Fibroblast of skin of right quadriceps (primary cell): Measurements from ENCODE around the gene ABHD8.
"Not testable (repeated sequence)": the region's sequence is repeated elsewhere in the genome, so short reads cannot be mapped to it uniquely, and the experiment has no call there.

Experiments used
- DNase-seq: peaks from one replicate; pipeline ENCODE4 v3.0.0-alpha.2; 2013

The ABHD8 gene

DNA sequence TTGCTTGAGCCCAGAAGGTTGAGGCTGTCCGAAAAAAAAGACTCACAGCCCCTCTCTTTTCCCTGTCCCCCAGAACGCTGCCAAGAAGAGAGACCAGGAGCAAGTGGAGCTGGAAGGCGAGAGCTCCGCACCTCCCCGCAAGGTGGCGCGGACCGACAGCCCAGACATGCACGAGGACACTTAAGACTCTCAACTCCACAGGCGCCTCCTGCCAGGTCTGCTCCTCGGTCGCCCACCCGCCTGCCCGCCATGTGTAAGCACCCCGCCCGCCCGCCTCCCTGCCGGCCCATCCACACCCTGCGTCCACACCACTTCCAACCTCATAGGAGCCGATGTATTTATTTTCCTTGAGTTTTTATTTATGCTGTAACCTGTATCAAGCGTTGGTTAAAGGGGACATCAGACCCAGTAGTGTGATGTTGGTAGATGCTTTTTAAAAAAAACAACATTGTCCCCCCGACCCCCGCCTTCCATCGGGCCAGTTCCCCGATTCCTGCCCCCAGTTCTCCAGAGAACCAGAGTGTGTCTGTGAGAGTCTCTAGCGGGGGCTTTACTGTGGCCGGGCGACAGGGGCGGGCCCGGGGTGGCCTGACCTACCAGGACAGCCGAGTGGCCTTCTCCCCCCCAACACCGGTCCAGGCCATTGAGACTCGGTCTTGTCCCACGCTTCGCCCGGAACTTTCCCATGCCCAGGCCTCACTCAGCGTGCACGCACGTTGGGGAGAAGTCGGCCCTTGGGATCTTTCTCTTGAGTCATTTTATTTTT, 16.4 kb upstream of the ABHD8 start:
- no peak for DNase-seq

DNA sequence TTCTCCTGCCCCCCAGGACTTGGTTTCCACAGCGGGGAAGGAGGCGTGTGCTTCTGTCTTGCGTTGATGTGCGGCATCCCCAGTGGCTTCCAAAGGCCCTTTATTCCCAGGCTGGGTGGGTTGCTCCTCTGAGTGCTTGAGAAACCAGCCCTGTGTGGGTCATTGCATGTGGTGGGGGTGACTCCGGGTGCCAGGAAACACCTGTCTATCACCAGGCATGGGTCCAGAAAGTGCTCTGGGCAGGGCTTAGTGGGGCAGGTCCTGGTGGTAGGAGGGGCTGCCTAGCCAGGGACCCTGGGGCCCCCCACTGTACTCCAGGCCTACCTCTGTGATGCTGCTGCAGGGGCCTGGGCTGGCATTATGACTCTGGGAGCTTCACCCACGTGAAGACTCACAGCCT, 15.7 kb upstream of the ABHD8 start:
- no peak for DNase-seq

DNA sequence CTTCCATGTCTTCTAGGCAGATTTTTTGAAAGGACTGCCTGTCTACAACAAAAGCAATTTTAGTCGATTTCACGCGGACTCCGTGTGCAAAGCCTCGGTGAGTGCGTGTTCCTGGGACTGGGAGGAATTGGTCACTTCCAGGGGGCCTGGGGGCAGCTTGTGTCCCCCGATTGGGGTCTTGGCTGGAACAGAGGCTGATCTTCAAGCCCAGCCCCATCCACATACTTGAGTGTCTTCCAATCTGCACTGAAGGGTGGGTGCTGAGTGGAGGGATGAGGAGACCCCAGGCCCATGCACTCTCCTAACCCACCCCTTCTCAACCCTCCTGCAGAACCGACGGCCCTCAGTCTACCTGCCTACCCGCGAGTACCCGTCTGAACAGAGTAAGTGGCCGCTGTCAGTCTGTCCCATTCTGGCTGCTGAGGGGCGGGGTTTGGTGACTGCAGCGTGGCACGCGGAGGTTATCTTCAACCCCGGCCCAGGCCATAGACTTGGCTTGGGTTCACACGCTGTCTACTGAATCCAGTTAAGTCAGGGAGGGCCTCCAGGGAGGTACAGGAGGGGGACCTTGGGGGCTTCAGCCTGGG, 10.9 kb upstream of the ABHD8 start:
- DNase-seq: no peak

DNA sequence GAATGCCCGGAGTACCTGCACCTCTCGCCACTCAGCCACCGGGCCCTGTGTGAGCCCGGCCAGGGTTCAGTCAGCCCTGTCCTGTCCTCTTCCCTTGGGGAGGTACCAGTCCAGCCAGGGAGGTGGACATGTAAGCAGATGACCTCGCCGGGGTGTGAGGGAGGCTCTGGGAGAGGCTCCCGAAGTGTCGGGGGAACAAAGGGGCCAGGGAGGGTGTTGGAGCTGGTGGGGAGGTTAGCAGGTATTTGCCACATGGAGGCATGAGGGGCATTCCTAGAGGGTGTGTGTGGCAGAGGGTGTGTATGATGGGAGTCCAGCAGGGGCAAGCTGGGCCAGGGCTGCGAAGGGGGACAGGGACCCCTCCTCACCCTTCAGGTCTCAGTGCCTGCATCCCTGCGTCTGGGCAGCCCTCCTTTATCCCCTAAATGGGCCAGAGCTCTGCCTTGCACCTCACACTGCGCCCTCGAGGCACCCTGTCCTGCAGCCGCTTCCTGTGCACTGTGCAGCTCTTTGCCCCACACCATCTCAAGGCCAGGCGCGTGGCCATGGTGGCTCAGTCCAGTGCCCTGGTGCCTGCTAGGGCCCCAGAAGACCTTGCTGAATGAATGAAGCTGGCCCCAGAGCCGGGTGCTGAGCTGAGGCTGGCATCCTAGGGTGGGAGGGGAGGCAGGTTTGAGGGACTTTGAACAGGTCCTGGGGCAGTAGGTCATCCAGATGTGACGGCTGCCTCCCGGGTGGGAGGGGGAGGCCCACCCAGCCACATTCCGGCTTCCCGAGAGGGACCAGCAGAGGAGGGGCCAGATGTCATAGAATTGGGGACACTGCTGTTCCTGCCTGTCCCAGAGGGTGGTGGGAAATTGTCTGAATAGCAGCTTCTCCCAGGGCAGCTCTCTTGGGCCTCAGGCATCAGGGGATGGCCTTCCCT, 9.2 kb upstream of the ABHD8 start:
- DNase-seq: no peak

DNA sequence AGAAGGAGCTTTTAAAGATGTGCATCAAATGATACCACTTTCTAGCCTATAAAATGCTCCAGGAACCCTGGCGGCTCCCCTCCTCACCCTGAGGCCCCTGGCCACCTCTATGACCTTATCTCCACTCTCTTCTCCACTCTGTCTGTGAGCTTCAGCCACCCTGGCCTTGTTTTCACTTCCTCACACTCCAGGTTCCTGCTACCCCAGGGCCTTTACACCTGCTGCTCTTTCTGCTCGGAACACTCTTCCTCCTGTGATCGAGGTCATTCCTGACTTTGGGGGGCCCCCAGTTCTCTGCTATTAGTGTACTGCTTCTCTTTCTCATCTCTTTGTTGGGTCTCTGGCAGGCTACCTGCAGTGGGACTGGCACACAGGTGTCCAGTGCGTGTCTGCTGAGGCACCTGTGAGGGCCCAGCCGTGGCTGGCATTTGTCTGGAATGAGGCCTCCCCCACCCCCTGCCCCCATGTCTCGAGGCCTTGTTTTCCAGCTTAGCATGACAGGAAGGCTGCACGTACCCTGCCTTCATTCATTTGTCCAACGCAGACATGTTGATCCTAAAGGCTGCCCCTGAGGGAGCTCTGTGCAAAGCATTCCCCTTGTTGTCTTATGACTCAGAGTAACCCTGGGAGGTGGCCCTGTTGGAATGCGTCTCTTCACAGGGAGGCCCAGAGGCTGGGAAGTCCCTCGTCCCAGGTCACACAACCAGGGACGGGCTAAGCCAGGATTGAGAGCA, 8.4 kb upstream of the ABHD8 start:
- DNase-seq: peak; percentile 57

DNA sequence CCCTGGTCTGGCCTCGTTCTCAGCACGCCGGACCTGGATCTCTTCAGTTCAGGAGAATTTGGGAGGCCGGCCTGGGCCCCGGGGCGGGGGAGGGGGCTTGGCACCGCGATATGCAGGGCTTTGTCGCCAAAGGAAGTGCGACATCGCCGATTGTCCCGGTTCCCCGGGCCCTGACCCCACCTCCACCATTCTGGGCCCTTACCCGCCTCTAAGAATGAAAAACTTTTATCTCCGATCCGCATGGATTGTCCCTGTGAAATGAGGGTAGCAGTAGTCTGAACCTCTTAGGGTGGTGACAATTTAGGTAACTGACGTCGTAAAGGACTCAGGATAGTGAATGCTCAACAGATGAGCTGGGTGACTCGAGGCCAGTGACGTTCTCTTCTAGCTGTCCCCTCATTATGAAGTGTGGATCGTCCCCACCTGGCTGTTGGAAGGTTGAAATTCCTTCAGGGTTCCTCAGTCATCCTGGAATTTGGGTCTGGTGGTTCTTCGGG, 6.8 kb upstream of the ABHD8 start:
- no peak for DNase-seq

DNA sequence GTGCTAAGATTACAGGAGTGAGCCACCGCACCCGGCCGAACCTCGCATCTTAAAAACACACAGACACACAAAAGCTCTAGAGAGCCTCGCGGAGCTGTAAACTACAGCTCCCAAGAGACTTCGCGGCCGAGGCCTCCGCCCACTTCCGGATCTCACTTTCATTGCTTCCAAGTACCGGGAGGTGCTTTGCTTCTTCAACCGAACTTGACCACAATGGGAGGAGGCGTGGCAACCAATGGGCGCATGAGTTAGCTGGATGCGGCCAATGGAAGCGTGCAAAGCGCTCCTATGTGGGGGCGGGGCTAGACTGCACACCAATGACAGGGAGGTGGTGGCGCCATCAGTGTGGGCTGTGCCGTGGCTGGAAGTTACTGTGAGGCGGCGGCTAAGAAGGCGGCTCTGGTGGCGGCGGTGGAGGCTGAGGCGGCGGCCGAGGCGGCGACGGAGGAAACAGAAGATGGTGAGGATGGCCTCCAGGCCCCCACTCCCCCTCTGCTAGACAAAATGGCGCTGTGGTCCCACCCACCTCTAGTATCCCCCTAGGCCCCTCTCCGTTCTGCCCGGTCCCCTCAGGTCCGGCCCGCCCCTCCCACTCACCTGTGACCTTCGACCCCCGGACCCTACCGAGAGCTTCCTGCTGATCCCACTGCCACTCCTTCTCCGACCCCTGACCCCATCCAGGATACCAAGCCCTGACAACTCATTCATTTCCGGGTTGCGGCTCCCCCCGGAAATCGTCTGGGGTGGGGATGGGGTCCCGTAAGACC, 6.2 kb upstream of the ABHD8 start, which contains the start of gene DDA1:
Gene DDA1 (plus strand): TSS at position 366 of the 767 bp plus-strand sequence. CDS start 92 bp downstream, at position 458.
- DNase-seq: peak; percentile 100

DNA sequence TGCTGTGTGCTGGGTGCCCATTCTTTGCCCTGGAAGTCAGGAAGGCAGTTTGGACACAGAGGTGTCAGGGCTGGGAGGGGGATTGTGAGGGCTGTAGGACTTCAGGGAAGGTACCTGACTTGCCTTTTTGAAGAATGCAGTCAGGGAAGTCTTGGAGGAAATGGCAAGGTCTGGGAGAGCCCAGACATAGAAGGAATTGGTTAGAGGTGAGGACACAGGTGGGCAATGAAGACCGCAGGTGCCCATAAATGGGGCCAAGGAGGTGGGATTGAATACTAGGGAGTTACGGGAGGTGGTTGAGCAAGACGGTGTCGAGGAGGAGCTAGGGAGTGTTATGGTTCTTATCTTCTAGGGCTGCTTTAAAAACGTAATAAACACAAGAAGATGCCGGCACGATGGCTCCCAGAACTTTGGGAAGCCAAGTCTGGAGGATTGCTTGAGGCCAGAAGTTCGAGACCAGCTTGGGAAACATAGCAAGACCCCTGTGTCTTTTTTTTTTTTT, 4.7 kb upstream of the ABHD8 start:
- DNase-seq: no peak

DNA sequence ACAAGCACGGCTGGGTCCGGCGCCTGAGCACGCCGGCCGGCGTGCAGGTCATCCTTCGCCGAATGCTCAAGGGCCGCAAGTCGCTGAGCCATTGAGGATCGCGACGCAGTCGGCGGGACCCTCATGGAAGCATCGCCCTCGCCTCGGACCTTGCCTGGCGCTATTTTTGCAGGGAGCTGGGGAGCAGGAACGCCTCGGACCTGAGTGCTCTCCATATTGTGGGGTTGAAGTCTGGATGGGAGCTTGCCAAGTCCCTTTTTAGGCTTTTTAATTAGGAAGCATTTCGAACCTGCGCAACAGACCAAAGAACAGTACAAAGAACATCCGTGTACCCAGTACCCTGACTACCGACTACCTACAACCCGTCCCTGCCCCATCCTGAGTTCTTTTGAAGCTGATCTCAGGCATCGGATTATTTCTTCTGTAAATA, 3.1 kb upstream of the ABHD8 start:
- DNase-seq: no peak

DNA sequence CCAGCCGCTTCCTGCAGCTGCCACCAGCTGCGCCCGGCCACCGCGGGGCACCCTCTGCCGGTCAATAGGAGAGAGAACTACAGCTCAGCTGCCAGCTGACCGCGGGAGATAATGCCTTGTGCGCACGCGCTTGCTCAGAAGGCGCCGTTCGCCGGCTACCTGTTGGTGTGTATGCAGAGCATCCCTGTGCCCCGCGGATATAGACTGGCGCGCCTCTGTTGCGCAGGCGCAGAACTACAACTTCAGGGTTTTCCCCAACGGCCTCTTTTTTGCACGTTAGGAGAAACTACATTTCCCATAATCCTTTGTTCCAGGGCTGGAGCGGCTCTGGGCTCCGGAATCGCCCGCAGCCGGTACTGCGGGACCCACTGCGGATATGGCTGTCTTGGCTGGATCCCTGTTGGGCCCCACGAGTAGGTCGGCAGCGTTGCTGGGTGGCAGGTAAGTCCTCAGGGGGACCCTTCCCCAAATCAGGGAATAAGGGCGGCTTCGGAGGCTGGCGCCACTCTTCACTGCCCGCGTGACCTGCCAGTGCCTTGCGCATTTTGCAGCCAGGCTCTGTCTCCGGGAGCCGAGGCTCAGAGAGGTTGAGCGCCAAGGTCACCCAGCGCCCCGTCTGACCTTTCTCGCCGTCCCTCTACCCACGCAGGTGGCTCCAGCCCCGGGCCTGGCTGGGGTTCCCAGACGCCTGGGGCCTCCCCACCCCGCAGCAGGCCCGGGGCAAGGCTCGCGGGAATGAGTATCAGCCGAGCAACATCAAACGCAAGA, 2.5 kb upstream of the ABHD8 start, which contains the start of gene MRPL34:
Gene MRPL34 (plus strand): TSS at position 356 of the 768 bp plus-strand sequence. CDS start 21 bp downstream, at position 377.
- peak; percentile 98 for DNase-seq

DNA sequence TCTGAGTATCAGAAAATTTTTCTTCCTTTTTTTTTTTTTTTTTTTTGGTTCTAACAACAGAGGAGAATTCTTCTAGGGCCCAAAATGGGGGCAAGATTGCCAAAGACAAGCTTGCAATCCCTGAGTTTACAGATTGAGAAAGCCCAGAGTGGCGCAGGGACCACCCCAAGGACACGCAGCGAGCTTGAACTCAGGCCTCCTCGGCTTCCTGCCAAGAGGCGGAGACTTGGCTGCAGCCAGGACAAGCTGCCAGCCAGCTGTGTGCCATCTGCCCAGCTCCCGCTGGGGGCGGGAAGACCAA, 1.9 kb upstream of the ABHD8 start:
- no peak for DNase-seq

DNA sequence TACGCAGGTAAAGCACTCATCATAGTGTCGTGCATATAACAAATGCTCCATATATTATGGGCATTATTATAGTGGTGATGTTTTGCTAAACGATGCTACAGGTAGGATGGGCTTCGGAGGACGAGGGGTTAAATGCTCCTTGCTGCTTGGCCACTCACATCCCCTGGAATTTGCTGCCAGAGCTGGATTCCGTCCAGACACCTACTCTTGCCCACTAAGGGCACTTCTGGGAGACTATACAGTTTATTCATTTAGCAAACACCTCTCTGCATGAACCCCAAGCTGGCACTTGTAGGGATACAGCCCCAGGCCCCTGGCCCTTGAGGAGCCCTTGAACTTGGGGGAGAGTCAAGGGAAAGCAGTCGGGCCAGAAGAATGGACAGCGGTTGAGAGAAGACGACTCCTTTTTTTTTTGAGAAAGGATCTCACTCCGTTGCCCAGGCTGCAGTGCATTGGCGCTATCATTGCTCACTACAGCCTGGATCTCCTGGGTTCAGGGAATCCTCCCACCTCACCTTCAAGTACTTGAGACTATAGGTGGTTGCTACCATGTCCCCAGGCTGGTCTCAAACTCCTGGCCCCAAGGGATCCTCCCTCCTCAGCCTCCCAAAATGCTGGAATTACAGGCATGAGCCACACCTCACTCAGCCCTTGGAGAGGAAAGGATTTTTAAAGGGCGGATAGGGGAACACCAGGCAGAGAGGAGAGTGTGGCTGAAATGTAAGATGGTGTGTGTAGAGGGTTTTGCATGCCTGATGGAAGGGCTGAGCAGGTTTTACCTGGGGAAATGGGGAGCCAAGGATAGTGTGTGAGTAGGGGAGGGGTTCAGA, 1.4 kb upstream of the ABHD8 start:
- DNase-seq: no peak

DNA sequence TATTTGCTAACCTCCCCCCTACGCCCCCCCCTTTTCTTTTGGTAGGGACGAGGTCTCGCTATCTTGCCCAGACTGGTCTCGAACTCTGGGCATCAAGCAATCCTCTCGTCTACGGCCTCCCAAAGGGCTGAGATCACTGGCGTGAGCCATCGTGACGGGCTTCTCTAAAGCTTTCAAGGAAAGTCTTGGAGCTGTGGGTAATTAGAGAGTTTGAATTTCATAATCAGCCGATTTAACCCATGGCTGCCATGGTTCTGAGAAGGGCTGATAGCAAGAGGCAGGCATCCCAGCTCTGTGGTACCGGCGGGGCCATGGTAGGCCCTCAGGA, 679 bp upstream of the ABHD8 start:
- no peak for DNase-seq

DNA sequence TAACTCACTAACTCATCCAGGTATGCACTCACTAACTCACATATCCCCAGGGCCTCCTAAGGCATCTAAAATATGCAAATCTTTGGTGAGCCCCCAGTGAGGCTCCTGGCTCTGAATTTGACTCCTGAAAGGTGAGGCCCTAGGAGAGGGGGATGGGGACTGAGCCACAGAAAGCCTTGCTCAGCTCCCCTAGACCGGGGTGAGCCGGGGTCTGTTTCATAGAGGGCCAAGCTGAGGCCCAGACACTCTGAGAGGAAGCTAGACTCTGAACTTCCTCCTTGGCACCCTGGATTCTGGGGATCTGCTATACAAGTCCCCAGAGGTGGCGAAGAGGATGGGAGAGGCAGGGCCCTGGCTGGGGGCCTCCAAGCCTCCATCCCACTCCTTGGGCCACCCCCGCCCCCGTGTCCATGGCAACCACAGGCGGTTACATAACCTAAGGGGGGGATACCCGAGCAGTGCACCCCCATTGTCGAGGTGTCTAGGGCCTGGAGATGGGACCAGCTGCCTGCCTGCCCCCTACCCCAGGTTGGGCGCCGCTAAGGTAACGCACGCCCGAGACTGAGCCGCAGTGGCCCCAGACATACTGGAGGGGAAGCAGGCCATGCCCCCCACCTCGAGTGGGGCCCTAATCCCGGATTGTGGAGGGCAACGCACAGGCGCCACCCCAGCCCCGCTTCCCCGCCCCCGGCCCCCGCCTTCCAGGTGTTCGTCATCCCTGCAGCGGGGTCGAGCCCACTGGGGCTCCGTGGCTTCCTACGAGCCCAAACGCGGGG, 646 bp downstream of the ABHD8 start:
- DNase-seq: no peak

DNA sequence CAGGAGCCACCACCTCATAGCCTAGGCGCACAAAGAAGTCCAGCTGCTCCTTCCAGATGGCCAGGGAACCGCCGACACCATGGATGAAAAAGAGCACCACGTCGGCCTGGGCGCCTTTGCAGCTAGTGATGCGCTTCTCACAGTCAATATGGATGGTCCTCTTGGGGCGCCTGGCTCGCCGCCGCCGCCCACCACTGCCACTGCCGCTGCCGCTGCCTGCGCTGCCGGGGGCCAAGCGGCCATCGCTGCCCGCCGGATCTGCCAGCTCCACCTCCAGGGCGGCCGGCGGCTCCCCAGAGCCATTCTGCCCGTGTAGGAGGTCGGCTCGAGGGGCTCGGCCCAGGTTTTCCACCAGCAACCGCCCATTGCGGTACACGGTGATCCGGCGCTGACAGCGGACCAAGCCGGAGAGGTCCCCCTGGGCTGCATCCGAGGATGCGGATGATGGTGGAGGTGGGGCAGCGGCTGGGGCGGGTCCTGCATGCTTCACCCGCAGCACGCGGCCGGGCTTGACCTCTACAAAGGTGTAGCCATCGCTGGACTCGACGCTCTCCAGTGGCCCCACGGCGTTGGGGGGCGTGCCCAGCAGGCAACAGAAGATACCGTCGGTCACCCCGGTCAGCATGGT, 2.1 kb downstream of the ABHD8 start:
- DNase-seq: no peak

DNA sequence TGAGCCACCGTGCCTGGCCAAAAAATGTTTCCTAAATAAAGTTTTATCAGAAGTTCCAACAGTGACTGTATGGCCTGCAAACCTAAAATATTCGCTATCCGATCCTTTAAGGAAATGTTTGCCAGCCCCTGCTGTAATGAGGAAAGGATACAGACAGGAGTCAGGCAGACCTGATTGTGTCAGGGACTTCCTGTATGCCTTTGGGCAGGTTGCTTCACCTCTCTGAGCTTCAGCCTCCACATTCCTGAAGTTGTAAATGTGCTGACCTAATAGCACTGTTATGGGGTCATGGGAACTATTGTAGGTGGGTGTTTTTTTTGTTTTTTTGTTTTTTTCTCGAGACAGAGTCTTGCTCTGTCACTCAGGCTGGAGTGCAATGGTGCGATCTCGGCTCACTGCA, 6.2 kb downstream of the ABHD8 start:
- DNase-seq: no peak

DNA sequence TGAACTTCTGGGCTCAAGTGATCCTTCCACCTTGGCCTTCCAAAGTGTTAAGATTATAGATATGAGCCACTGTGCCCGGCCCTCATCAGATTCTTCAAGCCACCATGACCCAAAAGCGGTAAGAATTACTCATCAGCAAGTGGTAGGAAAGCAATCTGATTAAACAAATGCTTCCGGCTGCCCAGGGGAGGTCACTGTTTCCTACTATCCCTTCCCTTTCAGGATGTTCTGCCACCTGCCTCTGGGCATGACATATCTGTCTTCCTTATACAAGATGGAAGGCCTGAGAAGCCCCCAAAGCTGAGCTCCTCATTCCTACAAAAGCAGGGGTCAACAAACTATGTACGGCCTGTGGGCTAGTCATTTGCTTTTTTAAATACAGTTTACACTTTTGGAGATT, 7.0 kb downstream of the ABHD8 start:
- no peak for DNase-seq

DNA sequence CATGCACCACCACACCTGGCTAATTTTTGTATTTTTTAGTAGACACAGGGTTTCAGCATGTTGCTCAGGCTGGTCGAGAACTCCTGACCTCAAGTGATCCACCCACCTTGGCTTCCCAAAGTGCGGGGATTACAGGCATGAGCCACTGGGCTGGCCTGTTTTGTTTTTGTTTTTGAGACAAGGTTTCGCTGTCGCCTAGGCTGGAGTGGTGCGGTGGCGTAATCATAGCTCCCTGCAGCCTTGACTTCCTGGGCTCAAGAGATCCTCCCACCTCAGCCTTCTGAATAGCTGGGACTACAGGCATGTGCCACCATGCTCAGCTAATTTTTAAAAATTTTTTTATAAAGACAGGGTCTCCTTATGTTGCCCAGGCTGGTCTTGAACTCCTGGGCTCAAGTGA, 7.7 kb downstream of the ABHD8 start:
- not testable (repeated sequence) for DNase-seq
